OCI-LY3 (cell line): ENCODE measurements around the gene NUP153.

Experiments used
- CTCF ChIP-seq: fragments of 200-600, 300-600 bp; sonication (generic); IDR thresholded peaks from 2 replicates; pipeline ENCODE4 v1.5.1; 2014; ENCODE audit warnings: antibody characterized with exemption, low read length, low read depth
- EZH2phosphoT487 ChIP-seq: fragments of 200-600 bp; shearing (Covaris generic); IDR thresholded peaks from 2 replicates; pipeline ENCODE4 v1.6.1; 2018; ENCODE audit warnings: antibody characterized with exemption, mixed run types, low read depth

GRCh38 chr6:17601386-17601703, 105.4 kb downstream of the NUP153 start:
- TF ChIP-seq CTCF (no peak), EZH2phosphoT487 (no peak)
